H1 (cell line): Measurements from ENCODE around the gene PPP1R1A. TPM values are rescaled to one million over a fixed set of nuclear protein-coding genes. Genes with fewer than 3 reads are reported as not detected.

Source experiments
- CTCF ChIA-PET: fragments of 300-600 bp; sonication (Branson Sonifier 250); formaldehyde crosslinking; loops from one replicate; lab custom pipeline; 2021; ENCODE audit not compliant: partially characterized antibody; lab: Charles Lee
- POLR2A ChIA-PET: fragments of 300-600 bp; sonication (Branson Sonifier 250); formaldehyde crosslinking; loops from one replicate; lab custom pipeline; 2021; ENCODE audit warnings: inconsistent platforms; ENCODE audit not compliant: partially characterized antibody; lab: Charles Lee
- DNase-seq, 2 experiments: peaks; one replicate each; pipeline versions ENCODE4 v3.0.0 to v3.0.0-alpha.2; 2010 to 2022; ENCODE audit warnings: low spot score in 2 of 2, low read depth in 1 of 2, mixed read lengths in 1 of 2
- FAIRE-seq: peaks from 2 replicates; lab custom pipeline; 2011; peaks lifted over from hg19 to GRCh38; lab: Jason Lieb, UNC
- H2AFZ ChIP-seq: 2 replicates; pipeline ENCODE4 v1.8.1; 2012; ENCODE audit warnings: low read length, inconsistent platforms
- H2AK5ac ChIP-seq: 2 replicates; pipeline ENCODE4 v1.6.1; 2013; ENCODE audit warnings: low read depth, low read length
- H2BK120ac ChIP-seq: replicated peaks from 2 replicates; pipeline ENCODE3; 2013; ENCODE audit warnings: low read depth, low read length, inconsistent platforms
- H2BK12ac ChIP-seq: 2 replicates; pipeline ENCODE4 v1.6.1; 2013; ENCODE audit warnings: low read depth, low read length
- H2BK15ac ChIP-seq: 2 replicates; pipeline ENCODE4 v1.6.1; 2013; ENCODE audit warnings: low read length
- H2BK20ac ChIP-seq: 2 replicates; pipeline ENCODE4 v1.6.1; 2013; ENCODE audit warnings: low read length
- H2BK5ac ChIP-seq: 2 replicates; pipeline ENCODE4 v1.6.1; 2013; ENCODE audit warnings: low read depth, low read length
- H3K14ac ChIP-seq: 2 replicates; pipeline ENCODE4 v1.6.1; 2013; ENCODE audit warnings: inconsistent platforms; ENCODE audit not compliant: insufficient read length
- H3K18ac ChIP-seq: 2 replicates; pipeline ENCODE4 v1.6.1; 2013; ENCODE audit warnings: low read length; ENCODE audit errors: extremely low read depth
- H3K23ac ChIP-seq: 2 replicates; pipeline ENCODE4 v1.6.1; 2013; ENCODE audit warnings: inconsistent platforms; ENCODE audit not compliant: insufficient read length
- H3K23me2 ChIP-seq: 2 replicates; pipeline ENCODE4 v1.6.1; 2013; ENCODE audit warnings: low read depth, low read length
- H3K27ac ChIP-seq: 2 replicates; pipeline ENCODE4 v1.6.1; 2011; ENCODE audit warnings: low read depth, low read length, inconsistent platforms
- H3K27me3 ChIP-seq, 4 experiments: replicated peaks in 1 of 4; 1 replicate in 1 of 4; 2 replicates in 3 of 4; pipeline versions ENCODE4 v1.6.1 to v1.8.1; 2011 to 2013; ENCODE audit warnings: low read length in 3 of 4, mild to moderate bottlenecking in 3 of 4, inconsistent platforms in 2 of 4, mixed read lengths in 2 of 4, moderate library complexity in 1 of 4; ENCODE audit not compliant: control insufficient read depth in 3 of 4, insufficient read depth in 3 of 4; ENCODE audit errors: extremely low read depth in 1 of 4
- H3K36me3 ChIP-seq, 4 experiments: 2 replicates each; pipeline versions ENCODE4 v1.6.1 to v1.8.1; 2011 to 2013; ENCODE audit warnings: mild to moderate bottlenecking in 4 of 4, low read length in 3 of 4, moderate library complexity in 2 of 4, control low read depth in 1 of 4, inconsistent platforms in 1 of 4; ENCODE audit not compliant: insufficient read depth in 4 of 4, control insufficient read depth in 2 of 4
- H3K4ac ChIP-seq: replicated peaks from 2 replicates; pipeline ENCODE3; 2013; ENCODE audit warnings: low read length, low read depth, mixed read lengths, inconsistent platforms; ENCODE audit not compliant: insufficient read length
- H3K4me1 ChIP-seq, 4 experiments: replicated peaks in 1 of 4; 1 replicate in 1 of 4; 2 replicates in 3 of 4; pipeline versions ENCODE4 v1.6.1 to v1.8.1; 2011 to 2013; ENCODE audit warnings: low read length in 3 of 4, inconsistent platforms in 2 of 4, mixed read lengths in 1 of 4; ENCODE audit not compliant: insufficient read depth in 4 of 4, control insufficient read depth in 3 of 4
- H3K4me2 ChIP-seq, 2 experiments: 2 replicates each; pipeline versions ENCODE4 v1.6.1 to v1.8.1; 2011 to 2013; ENCODE audit warnings: low read depth in 2 of 2, low read length in 2 of 2, control low read depth in 1 of 2, inconsistent platforms in 1 of 2, mild to moderate bottlenecking in 1 of 2; ENCODE audit not compliant: insufficient read depth in 1 of 2
- H3K4me3 ChIP-seq, 4 experiments: fragments of 200-600, 300-600 bp in 1 of 4; sonication (generic), shearing (Covaris generic), sonication (Bioruptor Twin) in 1 of 4; 2 replicates each; pipeline versions ENCODE4 v1.5.1 to v1.8.1; 2011 to 2016; ENCODE audit warnings: low read length in 4 of 4, low read depth in 3 of 4, control low read depth in 2 of 4, inconsistent platforms in 2 of 4, mild to moderate bottlenecking in 2 of 4, mixed read lengths in 1 of 4, moderate library complexity in 1 of 4; ENCODE audit not compliant: insufficient read depth in 2 of 4; ENCODE audit errors: extremely low read depth in 1 of 4
- H3K56ac ChIP-seq: replicated peaks from 2 replicates; pipeline ENCODE3; 2013; ENCODE audit warnings: low read depth, mild to moderate bottlenecking, mixed read lengths, low read length, inconsistent platforms; ENCODE audit not compliant: insufficient read length
- H3K79me1 ChIP-seq: 2 replicates; pipeline ENCODE4 v1.6.1; 2013; ENCODE audit warnings: low read depth, low read length, control low read depth
- H3K79me2 ChIP-seq, 2 experiments: 2 replicates each; pipeline versions ENCODE4 v1.6.1 to v1.8.1; 2012 to 2013; ENCODE audit warnings: low read length in 2 of 2, mild to moderate bottlenecking in 2 of 2, inconsistent platforms in 1 of 2; ENCODE audit not compliant: insufficient read depth in 2 of 2, control insufficient read depth in 1 of 2
- H3K9ac ChIP-seq, 4 experiments: replicated peaks in 1 of 4; 1 replicate in 1 of 4; 2 replicates in 3 of 4; pipeline versions ENCODE4 v1.6.1 to v1.8.1; 2011 to 2013; ENCODE audit warnings: low read depth in 3 of 4, low read length in 3 of 4, control low read depth in 2 of 4, mild to moderate bottlenecking in 2 of 4, moderate library complexity in 2 of 4, inconsistent platforms in 1 of 4; ENCODE audit errors: extremely low read depth in 1 of 4
- H3K9me3 ChIP-seq, 2 experiments: 2 replicates each; pipeline versions ENCODE4 v1.6.1 to v1.8.1; 2012 to 2013; ENCODE audit warnings: mild to moderate bottlenecking in 2 of 2, moderate library complexity in 2 of 2, control low read depth in 1 of 2, inconsistent platforms in 1 of 2, low read depth in 1 of 2, low read length in 1 of 2, mixed read lengths in 1 of 2; ENCODE audit not compliant: insufficient read depth in 2 of 2
- H4K20me1 ChIP-seq, 2 experiments: replicated peaks in 1 of 2; 2 replicates each; pipeline versions ENCODE3 to v1.8.1; 2011 to 2013; ENCODE audit warnings: inconsistent platforms in 2 of 2, low read length in 2 of 2, mild to moderate bottlenecking in 1 of 2; ENCODE audit not compliant: insufficient read depth in 2 of 2, control insufficient read depth in 1 of 2
- H4K5ac ChIP-seq: 2 replicates; pipeline ENCODE4 v1.6.1; 2013; ENCODE audit warnings: low read length, low read depth, mixed read lengths, inconsistent platforms; ENCODE audit not compliant: insufficient read length
- H4K8ac ChIP-seq: 2 replicates; pipeline ENCODE4 v1.8.0; 2013; ENCODE audit warnings: mild to moderate bottlenecking, moderate library complexity, low read length, inconsistent platforms; ENCODE audit not compliant: insufficient read depth; ENCODE audit errors: extremely low read depth
- H4K91ac ChIP-seq: replicated peaks from 2 replicates; pipeline ENCODE3; 2013; ENCODE audit warnings: low read length, mixed read lengths, inconsistent platforms; ENCODE audit not compliant: insufficient read length
- CEBPB ChIP-seq: IDR thresholded peaks from 2 replicates; pipeline ENCODE4 v1.6.1; 2012; ENCODE audit warnings: low read depth, low read length
- CHD2 ChIP-seq: IDR thresholded peaks from 2 replicates; pipeline ENCODE4 v1.6.1; 2012; ENCODE audit warnings: low read length, improper control_type of control experiment
- HDAC2 ChIP-seq, 2 experiments: fragments of 300-600 bp in 1 of 2; sonication (generic) in 1 of 2; IDR thresholded peaks; 2 replicates each; pipeline ENCODE4 v1.6.1; 2011 to 2012; ENCODE audit warnings: low read depth in 2 of 2, low read length in 2 of 2, mild to moderate bottlenecking in 2 of 2, moderate library complexity in 2 of 2, borderline replicate concordance in 1 of 2, inconsistent platforms in 1 of 2
- KDM5A ChIP-seq: fragments of 200-600 bp; IDR thresholded peaks from 2 replicates; pipeline ENCODE4 v1.7.1; 2012; ENCODE audit warnings: mild to moderate bottlenecking, low read length, inconsistent platforms, mixed read lengths
- MAFK ChIP-seq: IDR thresholded peaks from 2 replicates; pipeline ENCODE4 v1.6.1; 2012; ENCODE audit warnings: low read depth, mild to moderate bottlenecking, improper control_type of control experiment, low read length
- NANOG ChIP-seq: IDR thresholded peaks from 2 replicates; pipeline ENCODE4 v1.6.1; 2011; ENCODE audit warnings: low read length, low read depth, mild to moderate bottlenecking, inconsistent platforms; ENCODE audit not compliant: insufficient read depth, poor library complexity, severe bottlenecking
- RAD21 ChIP-seq, 2 experiments: IDR thresholded peaks in 1 of 2; conservative IDR thresholded peaks in 1 of 2; 2 replicates each; pipeline ENCODE4 v1.6.1; 2011; ENCODE audit warnings: low read depth in 2 of 2, low read length in 2 of 2, improper control_type of control experiment in 1 of 2, inconsistent platforms in 1 of 2, mild to moderate bottlenecking in 1 of 2, moderate library complexity in 1 of 2
- TCF12 ChIP-seq: IDR thresholded peaks from 2 replicates; pipeline ENCODE4 v1.6.1; 2011; ENCODE audit warnings: low read depth, mild to moderate bottlenecking, low read length
- whole genome bisulfite sequencing, 2 experiments: shearing (Covaris generic) in 1 of 2; methylation state at CpG; one replicate each; pipeline versions ENCODE4 v1.1.6 to v1.1.7; 2013 to 2015; ENCODE audit warnings: low lambda C conversion rate in 2 of 2, mixed read lengths in 2 of 2, inconsistent platforms in 1 of 2, low coverage in 1 of 2, missing lambda C conversion rate in 1 of 2; ENCODE audit not compliant: insufficient replicate concordance in 2 of 2, insufficient coverage in 1 of 2, insufficient read length in 1 of 2; ENCODE audit errors: extremely low coverage in 1 of 2, missing lambda C conversion rate in 1 of 2; 5-methylcytosine and 5-hydroxymethylcytosine counted together
- polyA plus RNA-seq, 7 experiments: library from polyadenylated mRNA; depleted of rRNA in 3 of 7; stranded (reverse) in 5 of 7; unstranded in 2 of 7; fragments of >200 nt in 5 of 7; fragments of 200-250 nt in 2 of 7; gene quantifications; 1 replicate in 5 of 7; 2 replicates in 1 of 7; 4 replicates in 1 of 7; pipeline versions ENCODE4 v1.2.1 to v1.2.3, GENCODE V29; 2011 to 2013; ENCODE audit warnings: missing spikeins in 2 of 7, mixed read lengths in 2 of 7
- total RNA-seq: library from RNA; stranded (reverse); fragmentation: NEBNext Ultra II Directional; extraction: Animal tissue kit (Norgen Biotek cat#: 25700); gene quantifications from 2 replicates; pipeline ENCODE4 v1.2.1, GENCODE V29; 2021

Gene PPP1R1A
- total and polyA plus RNA-seq, 2 of the 8 experiments (the other 6 are each of a cell fraction or from before 2014, with no cell fraction given), result 5.8 to 13.1 TPM

GRCh38 chr12:54529581-54529980 is 58.9 kb downstream of the PPP1R1A start:
- Histone ChIP-seq H3K79me1 (no peaks in the 10 kb centered on the region), H3K27me3 (peaks cover 0 to 2% (median under 1%) of the 10 kb centered on the region in 4 experiments; a peak in 4 of 7 replicates), H3K4me2 (no peak overlapping the region), H2BK5ac (no peak overlapping the region), H2BK120ac (no peak overlapping the region), H3K56ac (no peak overlapping the region), H2BK20ac (no peak overlapping the region), H2BK12ac (no peak overlapping the region), H3K9ac (no peak overlapping the region), H3K79me2 (no peaks in the 10 kb centered on the region), H3K14ac (no peak overlapping the region), H4K5ac (no peak overlapping the region), H2BK15ac (no peak overlapping the region), H2AFZ (no peak overlapping the region), H3K18ac (no peak overlapping the region), H3K4ac (no peak overlapping the region), H3K4me3 (no peak overlapping the region), H4K8ac (no peak overlapping the region), H4K20me1 (no peaks in the 10 kb centered on the region), H3K36me3 (no peaks in the 10 kb centered on the region), H3K9me3 (no peaks in the 10 kb centered on the region), H3K4me1 (peaks cover 0 to 16% (median 5%) of the 10 kb centered on the region in 4 experiments; a peak in 4 of 7 replicates), H2AK5ac (no peak overlapping the region), H4K91ac (no peak overlapping the region), H3K23me2 (no peaks in the 10 kb centered on the region), H3K27ac (no peak overlapping the region), H3K23ac (no peak overlapping the region)
- ChIA-PET CTCF (interaction anchor here (0.5 to 9.1 kb wide), 13 partner anchors 10 to 299 kb away, joined by 3 to 120 read pairs (median 5); partner anchors contain the start of gene PDE1B), POLR2A (interaction anchor here (1.1 to 1.5 kb wide), 2 partner anchors 10 to 20 kb away, joined by 3 read pairs; partner anchors contain the start of gene PDE1B)
- FAIRE-seq (no peak), DNase-seq (no peak)
- 81% methylated on average over 4 of the region's 4 CpGs; no CpG with 5 or more reads in 1 of the 2 experiments for WGBS, 2 experiments
- no peak for TF ChIP-seq TCF12
- no peak for TF ChIP-seq CHD2
- no peak for TF ChIP-seq HDAC2 (IDR thresholded peaks at IDR 0.05; ENCODE audit: borderline replicate concordance in 1 of 2, low read depth in 2 of 2, low read length in 2 of 2)
- no peak for TF ChIP-seq RAD21 (IDR thresholded peaks at IDR 0.05 in 1 of 2, conservative IDR thresholded peaks at IDR 0.05 in 1 of 2; ENCODE audit: low read depth in 2 of 2, low read length in 2 of 2)
- no peak for TF ChIP-seq CEBPB
- TF ChIP-seq NANOG, result no peak
- TF ChIP-seq KDM5A, result no peak
- TF ChIP-seq MAFK, result no peak
